HG03457 (cell line): Measurements from ENCODE around the gene SLC66A1.

Source experiments
- ATAC-seq: cut with Tn5 transposase; IDR thresholded peaks from one replicate; pipeline ENCODE4 v1.9.1; 2021; ENCODE audit warnings: moderate number of reproducible peaks; ENCODE audit not compliant: unreplicated experiment

SLC66A1 gene

DNA sequence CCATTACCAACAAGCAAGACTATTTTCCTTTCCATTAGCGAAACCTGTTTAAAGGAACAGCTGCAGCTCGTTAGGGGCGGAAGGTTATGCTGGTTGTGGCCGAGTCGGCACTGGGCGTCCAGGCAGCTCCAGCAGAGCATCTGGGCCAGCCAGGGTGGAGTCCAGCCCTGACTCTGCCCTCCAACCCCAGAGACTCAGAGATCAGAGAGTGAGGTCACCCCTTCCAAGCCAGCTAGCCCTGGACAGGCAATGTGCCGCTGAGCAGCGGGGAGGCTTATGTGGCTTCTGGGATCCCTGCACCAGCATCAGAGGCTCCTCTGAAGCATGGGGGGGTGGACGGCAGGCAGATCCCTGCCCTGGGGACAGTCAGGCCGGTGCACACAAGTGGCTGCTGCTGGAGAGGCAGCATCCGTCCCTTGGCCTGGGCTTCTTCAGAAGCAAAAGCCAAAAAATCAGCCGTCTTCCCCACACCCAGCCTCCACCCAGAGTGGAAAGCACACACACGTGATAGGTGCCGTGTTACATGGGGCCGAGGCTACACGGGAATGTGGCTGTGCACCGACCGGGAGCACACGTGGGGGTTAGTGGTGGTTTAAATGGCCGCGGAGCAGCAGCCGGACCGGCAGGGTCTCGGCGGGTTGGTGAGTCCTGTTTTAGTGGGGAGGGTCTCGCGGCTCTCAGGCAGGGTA lies 30.1 kb downstream of the SLC66A1 start:
- no peak for ATAC-seq

DNA sequence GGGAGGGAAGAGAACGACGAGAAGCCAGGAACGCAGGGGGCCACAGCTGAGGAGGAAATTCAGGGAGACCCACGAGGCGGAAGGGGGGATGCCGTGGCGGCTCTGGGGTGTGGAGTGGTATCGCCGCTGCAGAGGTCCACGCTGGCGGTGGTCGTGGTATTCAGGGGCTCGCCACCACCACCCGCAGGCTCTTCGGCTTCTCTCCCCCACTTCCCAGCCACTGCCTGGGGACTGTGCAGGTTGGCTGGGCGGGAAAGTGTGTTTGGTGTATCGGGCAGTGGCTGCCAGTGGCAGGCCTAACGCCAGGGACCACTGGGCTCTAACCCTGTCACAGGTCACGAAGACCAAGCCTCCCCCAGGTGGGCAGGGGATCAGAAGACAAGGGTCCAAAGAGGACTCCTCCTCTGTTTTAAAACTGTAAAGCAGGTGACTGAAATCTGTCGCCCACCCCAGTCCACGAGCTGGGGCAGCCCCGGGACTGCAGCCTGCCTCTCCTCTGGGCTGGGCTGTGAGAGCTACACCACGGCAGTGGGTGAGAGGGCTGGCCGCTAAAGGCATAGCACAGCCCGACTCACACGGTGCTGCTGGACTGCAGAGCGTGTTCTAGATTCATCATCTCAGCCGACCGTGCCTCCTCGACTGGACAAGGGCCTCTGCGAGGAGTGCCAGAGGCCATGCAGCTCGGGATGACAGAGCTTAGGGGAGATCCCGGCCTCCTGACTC lies 30.9 kb downstream of the SLC66A1 start:
- ATAC-seq, result no peak

DNA sequence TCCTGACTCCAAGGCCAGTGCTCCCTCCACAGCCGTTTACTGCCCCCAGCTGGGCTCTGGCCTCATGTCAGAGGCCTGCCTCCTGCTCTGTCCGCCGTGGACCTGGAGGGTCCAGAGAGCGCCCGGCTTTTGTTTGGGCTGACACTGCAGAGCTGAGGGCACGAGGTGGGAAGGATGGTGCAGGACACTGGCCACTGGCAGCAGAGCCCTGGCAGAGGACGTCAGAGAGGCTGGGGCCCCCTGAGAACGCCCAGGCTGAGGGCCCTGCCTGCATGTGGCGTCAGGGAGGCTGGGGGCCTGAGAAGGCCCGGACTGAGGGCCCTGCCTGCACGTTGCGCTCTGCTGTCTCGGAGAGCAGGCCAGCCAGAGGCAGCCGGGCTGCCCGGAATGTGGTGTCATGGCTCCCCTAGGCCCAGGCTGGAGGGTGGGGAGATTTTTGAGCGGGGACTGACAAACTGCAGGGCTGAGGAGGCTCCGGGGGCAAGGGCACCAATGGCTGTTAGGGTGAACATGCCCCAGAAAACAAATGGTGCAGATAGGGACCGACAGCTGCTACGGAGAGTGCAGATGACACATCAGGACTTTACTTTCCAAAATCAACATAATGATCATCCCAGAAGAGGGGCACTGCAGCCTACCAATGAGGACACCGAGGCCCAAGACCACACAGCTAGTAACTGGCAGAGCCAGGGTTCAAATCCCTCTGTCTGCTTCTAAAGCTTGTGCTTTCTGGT lies 31.7 kb downstream of the SLC66A1 start:
- ATAC-seq, result no peak

DNA sequence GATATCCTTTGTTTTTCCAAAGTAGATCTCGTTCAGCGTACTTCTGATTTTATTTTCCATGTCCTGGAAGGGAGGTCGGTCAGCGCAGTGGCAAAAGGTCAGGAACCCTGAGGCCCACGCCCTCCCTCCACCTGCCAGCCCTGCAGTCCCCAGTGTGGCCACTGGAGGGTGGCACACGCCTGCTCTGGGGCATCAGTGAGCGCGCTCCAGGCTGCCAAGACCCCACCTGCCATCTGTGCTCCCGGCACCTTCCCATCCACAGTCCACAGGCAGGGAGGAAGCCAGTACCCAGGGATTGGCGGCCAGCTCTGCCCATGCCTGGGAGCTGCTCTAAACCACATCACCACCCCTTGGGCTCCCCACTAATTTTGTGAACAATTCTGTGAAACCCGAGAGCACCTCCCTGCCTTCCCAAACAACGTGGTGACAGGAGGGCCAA lies 32.3 kb downstream of the SLC66A1 start:
- no peak for ATAC-seq

DNA sequence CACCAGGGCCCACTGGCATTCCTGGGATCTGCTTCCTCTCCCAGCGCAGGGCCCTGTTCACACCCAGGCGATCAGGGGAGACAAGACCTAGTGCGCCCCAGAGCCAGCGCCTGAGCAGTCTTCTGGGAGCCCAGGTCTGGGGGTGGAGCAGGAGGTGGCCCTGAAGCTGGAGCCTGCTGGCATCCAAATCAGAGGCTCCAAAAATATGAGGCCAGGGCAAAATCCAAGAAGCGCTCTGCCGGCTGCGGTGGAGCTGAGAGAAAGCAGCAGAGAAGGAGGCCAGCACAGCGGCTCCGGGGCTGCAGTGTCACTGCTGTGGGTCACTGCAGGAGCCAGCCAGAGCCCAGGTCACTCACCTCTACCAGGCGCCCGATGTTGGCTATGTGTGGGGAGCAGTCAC lies 32.7 kb downstream of the SLC66A1 start:
- ATAC-seq, result no peak

DNA sequence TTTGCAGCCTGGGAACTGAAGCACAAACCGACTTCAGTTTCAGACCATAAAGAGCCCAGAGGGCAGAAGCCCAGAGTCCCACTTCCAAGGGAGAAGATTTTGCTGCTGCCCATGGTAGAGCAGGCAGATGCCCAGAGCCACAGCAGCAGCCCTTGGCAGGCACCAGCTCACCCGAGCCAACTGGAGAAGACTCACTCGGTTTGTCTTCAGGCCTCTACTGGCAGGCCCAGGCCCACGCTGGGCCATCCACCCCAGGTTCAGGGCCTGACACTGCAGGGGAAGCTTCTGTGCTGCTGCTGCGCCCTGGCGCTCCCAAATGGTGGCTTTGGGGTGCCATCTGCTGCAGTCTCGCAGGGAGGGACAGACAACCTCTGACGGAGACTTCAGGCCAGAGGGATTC lies 33.3 kb downstream of the SLC66A1 start:
- ATAC-seq, result no peak

DNA sequence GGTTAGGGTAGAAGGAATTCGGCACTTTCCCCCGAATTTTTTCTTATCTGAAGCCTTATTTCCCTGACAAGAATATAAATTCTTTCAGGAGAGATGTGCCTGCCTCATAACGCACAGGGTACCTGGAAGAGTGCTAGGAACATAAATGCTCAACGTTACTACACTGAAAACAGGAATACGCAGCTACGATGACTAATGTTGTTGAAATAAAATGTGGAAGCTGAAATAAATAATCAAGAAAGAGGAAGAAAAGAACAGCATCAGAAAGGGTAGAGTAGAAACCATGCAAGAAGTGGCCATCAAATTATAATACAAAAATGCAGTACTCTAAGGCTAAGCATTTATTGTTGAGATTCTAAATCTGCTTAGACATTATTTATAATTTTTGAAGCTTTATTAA lies 33.9 kb downstream of the SLC66A1 start:
- no peak for ATAC-seq

DNA sequence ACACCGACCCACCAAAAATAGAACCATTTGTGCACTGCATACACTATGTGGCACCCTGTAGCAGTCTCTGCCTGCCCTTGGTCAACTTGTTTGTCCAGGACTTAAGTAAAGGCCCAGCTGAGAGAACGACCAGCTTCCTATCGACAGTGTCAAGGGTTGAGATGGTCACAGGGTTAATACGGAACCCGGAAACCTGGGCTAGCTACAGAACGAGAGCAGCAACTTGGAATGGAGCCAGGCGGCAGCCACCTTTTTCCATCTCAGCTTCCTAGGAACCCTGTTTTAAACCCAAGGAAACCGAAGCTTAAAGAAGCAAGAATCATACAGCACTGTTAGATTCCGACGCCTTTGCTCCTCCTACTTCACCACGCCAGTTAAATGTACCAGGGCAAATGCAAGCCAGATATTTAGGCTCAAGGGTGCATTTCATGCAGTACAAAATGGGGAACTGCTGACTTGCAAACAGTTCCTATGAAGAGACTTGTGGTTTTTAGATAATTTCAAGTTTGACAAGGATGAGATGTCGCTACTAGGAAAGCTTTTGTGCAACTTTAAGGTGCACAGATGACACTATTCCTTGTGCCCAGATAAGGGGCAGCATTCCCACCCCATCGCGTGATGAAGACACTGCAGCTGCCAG lies 35.5 kb downstream of the SLC66A1 start:
- ATAC-seq, result no peak

DNA sequence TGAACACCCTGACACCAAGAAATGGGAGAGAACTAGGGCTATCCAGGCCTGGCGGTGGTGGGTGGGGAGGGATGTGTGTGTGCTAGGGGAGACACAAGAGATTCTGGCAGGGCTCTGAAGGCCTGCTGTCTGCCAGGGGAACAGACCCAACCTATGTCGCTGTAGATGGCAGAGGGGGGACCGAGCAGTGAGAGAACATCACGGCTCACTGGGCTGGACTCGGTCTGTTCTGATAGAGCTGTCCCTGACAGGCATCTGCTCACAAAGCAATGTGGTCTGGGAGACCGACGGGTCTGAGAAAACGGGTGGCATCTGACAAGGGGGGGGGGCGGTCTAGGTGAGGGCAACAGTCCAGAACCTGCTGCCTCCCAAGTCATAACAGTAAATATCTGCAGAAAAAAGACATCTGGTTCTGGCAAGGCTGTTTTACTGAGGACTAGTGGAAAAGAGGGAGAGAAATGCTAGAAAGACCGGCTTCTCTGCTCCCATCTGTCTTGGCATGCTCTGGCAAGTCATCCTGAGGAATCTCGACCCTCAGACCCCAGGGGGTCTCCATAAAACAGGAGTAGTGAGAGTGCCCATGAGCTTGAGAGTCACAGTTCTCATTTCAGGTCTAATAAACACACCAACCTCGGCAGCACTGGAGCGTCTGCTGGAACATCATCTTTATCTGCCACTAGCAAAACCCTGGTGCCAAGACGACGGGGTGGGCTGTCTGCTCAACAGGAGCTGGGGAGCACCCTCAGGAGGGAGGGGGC lies 36.5 kb downstream of the SLC66A1 start:
- ATAC-seq, result no peak

DNA sequence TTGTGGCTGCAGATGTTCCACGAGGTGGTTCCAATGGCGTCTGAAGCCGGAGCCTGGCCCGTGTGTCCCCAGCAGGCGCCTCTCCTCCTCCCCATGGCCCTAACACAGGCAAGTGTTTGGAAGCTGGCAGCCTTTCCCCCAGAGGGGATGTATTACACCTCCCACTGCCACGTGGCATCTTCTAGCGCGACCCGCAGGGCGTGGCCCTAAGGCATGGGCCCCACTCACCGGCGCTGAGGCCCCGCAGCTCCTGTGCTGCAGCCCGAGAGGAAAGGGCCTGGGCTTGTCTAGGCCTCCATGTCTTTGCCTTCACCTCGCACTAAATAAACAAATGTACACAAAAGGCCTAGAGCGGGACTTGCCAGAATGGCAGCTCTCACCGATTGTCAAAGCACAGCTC lies 37.9 kb downstream of the SLC66A1 start:
- ATAC-seq, result no peak

DNA sequence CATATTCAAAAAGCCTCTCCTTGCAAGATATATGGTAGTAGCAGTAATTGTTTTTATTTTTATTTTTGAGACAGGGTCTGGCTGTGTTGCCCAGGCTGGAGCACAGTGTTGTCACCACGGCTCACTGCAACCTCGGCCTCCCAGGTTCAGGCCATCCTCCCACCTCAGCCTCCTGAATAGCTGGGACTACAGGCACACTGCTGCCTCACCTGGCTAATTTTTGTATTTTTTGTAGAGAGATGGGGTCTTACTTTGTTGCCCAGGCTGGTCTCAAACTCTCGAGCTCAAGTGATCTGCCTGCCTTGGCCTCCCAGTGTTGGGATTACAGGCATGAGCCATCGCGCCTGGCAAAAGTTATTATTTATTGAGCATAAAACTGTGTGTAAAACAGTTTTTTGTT lies 38.4 kb downstream of the SLC66A1 start:
- no peak for ATAC-seq

DNA sequence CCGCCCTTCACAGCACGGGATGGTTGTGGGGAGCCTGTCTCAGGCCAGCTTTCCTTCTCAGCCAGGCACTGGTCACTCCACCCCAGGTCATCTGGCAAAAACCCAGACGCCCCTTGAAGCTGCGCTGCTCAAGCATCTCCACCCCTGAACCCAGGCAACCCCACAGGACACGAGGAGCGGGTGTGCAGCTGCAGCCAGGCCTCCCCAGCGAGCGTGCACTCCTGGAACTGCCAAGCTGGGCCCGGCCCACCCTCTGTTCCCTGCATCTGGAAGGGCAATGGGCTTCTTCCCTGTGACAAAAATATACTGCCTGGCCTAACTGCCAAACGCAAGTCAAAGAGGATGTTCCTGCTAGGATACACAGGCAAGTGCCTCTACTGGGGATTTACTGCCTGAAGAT lies 39.7 kb downstream of the SLC66A1 start:
- no peak for ATAC-seq

DNA sequence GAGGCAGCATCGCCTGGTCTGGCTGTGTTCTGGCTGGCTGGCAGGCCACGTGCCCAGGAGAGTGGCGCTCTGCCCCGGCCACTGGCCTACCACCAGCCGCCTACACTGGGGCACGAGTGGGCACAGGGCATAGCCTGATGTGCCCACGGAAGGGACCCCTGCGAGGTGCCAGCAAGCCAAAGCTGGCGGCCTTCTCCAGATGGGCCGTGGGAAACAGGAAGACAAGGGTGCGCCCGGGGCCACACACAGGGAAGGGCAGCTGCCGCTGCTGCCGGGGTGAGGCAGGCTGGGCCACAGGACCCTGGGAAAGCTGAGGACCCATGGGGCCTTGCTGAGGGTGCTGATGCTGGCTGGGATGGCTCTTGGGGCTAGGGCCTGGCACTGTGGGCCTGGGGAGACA lies 40.7 kb downstream of the SLC66A1 start:
- ATAC-seq, result no peak

DNA sequence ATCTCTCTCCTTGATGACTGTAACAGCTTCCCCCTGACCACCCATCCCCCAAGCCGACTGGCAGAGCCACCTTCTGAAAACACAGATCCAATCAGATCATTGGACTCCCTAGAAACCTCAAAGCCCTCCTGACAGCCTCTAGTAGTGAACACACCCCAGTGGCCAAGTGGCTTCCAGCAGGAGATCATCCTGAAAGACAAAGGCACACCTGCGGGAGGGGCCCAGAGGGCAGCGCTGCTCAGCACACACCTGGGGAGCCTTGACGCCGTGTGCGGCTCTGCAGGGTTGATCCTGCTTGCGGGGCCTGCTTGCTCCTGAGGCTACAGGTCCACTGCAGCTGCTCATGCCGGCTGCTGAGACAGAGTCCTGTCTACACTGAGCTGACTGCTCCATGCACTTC lies 41.5 kb downstream of the SLC66A1 start:
- ATAC-seq, result no peak

DNA sequence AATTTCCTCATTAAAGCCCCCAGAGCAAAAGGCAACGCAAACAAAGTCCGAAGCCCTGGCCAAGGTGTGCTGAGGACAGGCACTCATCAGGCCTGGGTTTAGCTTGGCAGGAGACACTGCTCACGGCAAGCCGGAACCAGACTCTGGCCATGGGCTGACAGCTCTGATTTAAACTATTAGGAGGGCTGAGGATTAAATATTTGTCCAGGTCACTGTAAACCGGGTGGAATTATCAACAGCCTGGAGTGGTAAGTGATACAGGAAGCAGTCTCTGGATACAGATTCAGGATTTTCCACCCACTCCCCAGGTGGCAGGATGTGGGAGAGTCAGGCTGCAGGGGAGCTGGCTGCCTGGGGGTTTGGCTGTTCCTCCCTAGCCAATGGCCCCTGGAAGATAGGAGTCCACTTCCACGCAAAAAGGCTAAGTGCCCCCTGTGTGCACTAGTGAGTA lies 42.4 kb downstream of the SLC66A1 start:
- no peak for ATAC-seq

DNA sequence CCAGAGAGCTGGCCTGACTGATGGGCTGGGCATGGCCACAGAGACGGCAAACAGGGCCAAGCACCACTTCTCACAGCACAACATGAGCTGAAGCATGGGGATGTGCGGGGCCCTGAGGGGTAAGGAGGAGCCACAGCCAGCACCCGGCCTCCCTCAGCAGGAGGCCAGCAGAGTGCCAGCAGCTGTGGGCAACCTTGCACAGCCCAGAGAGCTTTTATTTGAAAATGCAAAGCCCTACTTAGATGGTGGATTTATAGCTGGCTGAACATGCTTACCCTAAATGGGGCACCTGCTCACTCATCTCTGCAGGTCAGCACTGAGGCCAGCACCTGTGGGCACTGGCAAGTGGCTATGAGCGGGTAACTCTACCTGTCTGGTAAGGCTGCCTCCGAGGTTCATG lies 44.1 kb downstream of the SLC66A1 start:
- ATAC-seq, result no peak

DNA sequence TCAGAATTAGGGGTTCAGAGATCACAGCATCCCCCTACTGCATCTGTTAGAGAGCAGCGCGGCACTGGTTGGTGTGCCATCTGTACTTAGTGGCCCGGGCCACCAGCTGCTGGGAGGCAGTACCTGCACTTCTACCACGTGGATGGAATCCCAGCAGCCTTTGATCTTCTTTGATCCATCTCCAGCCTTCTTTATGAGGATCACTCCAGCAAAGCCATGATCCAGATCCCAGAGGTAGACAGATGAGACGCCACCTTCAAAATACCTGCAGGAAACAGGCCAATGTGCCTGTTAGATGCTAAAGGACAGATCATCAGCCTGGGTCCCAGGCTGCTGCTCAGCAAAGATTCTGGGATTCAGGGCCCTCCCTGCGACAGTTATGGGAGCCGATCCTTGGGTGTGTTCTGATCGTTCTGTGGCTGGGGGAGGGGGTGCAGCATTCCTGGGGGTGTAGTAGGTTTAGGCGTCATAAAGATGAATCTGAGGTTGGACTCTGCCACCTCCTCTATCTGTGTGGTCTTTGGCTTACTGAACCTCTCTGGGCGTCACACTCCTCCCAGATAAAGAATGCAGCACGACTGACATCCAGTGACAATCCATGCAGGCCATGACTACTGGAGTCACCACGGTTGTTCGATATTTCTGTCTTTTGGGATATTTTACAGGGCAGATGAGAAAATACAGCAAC lies 45.3 kb downstream of the SLC66A1 start:
- ATAC-seq, result no peak

DNA sequence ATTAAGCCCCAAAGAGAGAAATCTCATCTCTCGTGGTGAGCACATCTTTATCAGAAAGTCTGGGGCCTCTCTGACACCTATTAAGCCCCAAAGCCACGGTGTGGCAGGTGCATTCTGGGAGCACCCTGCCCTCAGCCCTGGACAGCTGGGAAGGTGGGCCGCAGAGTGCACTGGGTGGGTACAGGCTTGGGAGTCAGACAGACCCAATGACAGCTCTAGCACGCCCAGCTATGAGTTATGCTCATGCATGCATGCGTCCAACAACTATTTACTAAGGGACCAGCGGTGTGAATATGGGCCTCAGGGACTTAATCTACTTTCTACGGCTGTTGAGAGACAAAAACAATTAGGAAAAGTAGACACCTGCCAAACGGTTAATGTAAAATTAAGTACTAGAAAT lies 46.6 kb downstream of the SLC66A1 start:
- no peak for ATAC-seq

DNA sequence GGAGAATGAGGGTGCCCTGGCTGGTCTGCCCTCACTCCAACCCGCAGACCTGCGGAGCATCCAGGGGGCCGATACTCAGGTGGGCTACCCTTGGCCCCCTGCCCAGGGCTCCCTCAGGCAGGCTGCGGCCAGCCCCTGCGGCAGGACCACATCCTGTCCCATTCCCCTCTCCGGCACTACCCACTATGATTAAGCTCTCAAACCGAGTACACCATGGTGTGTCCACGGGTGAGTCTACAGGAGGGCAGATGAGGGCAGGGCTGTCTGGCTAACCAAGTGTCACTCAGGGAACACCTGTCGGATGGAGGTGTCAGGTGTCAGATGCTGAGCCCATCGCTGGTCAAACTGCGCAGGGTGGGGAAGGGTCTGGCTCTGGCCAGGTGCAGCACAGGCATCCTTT lies 47.2 kb downstream of the SLC66A1 start:
- no peak for ATAC-seq

DNA sequence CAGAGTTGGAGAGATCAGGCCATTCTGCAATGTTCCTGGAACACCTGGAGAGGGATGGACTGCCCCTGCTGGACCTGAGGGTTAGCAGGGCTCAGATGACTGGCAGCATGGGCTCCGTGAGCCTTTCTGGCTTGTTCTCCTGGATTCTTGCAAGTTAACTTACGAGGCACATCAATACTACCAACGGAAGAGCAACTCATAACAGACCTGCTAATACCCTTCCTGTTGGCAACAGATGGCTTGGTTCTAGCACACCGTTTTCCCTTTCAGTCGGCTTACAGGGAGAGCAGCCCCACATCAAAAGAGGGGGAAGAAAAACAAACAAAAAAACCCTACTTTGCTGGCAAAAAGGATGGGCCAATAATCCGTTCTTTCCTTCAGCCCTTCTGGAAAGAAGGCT lies 47.9 kb downstream of the SLC66A1 start:
- ATAC-seq, result no peak
